HEK293 (cell line): ENCODE results near the gene LUZP2.

Experiments
- CTCF ChIA-PET: fragments of 350-600 bp; formaldehyde crosslinking; extraction: SDS; loops from one replicate; lab custom pipeline; 2021; ENCODE audit warnings: antibody characterized with exemption; lab: Yijun Ruan, JAX
- POLR2A ChIA-PET: fragments of 300-600 bp; formaldehyde crosslinking; extraction: SDS; loops from one replicate; lab custom pipeline; 2020; ENCODE audit warnings: antibody characterized with exemption, inconsistent platforms; lab: Yijun Ruan, JAX
- H3K27ac ChIP-seq: fragments of 200-500 bp; sonication (Bioruptor generic); 2 replicates; pipeline ENCODE4 v1.5.1; 2014; ENCODE audit warnings: low read depth, low read length, control low read depth, inconsistent platforms; ENCODE audit errors: extremely low read depth
- H3K36me3 ChIP-seq, 2 experiments: fragments of 200-500 bp in 1 of 2; sonication (Bioruptor generic) in 1 of 2; 1 replicate in 1 of 2; 2 replicates in 1 of 2; pipeline ENCODE4 v1.5.1; 2014 to 2017; ENCODE audit warnings: inconsistent platforms in 2 of 2, low read length in 2 of 2; ENCODE audit not compliant: control insufficient read depth in 2 of 2, insufficient read depth in 1 of 2
- H3K4me1 ChIP-seq: fragments of 200-500 bp; sonication (Bioruptor generic); 2 replicates; pipeline ENCODE4 v1.5.1; 2014; ENCODE audit warnings: mild to moderate bottlenecking, low read length, inconsistent platforms; ENCODE audit not compliant: control insufficient read depth, insufficient read depth
- H3K4me3 ChIP-seq: 2 replicates; pipeline ENCODE4 v1.5.1; 2011; ENCODE audit warnings: low read depth, mild to moderate bottlenecking, control low read depth, low read length, moderate library complexity
- H3K9me3 ChIP-seq: fragments of 200-500 bp; sonication (Bioruptor generic); 2 replicates; pipeline ENCODE4 v1.5.1; 2014; ENCODE audit warnings: low read depth, low read length, inconsistent platforms; ENCODE audit not compliant: control insufficient read depth, insufficient read depth
- MEIS1 ChIP-seq: sonication (generic); formaldehyde crosslinking; IDR thresholded peaks from 2 replicates; pipeline ENCODE4 v1.8.1; 2022; ENCODE audit warnings: missing genetic modification reagents, mild to moderate bottlenecking, borderline replicate concordance
- PATZ1 ChIP-seq: fragments of 450-650 bp; formaldehyde crosslinking; IDR thresholded peaks from 2 replicates; pipeline ENCODE4 v1.5.1; 2016; ENCODE audit warnings: missing biosample characterization, missing genetic modification characterization
- PRDM10 ChIP-seq: fragments of 450-650 bp; formaldehyde crosslinking; IDR thresholded peaks from 2 replicates; pipeline ENCODE4 v1.5.1; 2016; ENCODE audit warnings: missing biosample characterization, missing genetic modification characterization
- ZBTB10 ChIP-seq: fragments of 450-650 bp; formaldehyde crosslinking; IDR thresholded peaks from 2 replicates; pipeline ENCODE4 v1.5.1; 2016; ENCODE audit warnings: missing biosample characterization, missing genetic modification characterization
- ZBTB11 ChIP-seq: fragments of 450-650 bp; formaldehyde crosslinking; conservative IDR thresholded peaks from 2 replicates; pipeline ENCODE4 v1.5.1; 2016; ENCODE audit warnings: low read depth, missing biosample characterization, missing genetic modification characterization
- ZNF10 ChIP-seq: fragments of 450-650 bp; formaldehyde crosslinking; IDR thresholded peaks from 2 replicates; pipeline ENCODE4 v1.5.1; 2017; ENCODE audit warnings: missing biosample characterization, missing genetic modification characterization
- ZNF146 ChIP-seq: fragments of 450-650 bp; formaldehyde crosslinking; IDR thresholded peaks from 2 replicates; pipeline ENCODE4 v1.5.1; 2016; ENCODE audit warnings: missing biosample characterization, missing genetic modification characterization
- ZNF148 ChIP-seq: fragments of 450-650 bp; formaldehyde crosslinking; IDR thresholded peaks from 2 replicates; pipeline ENCODE4 v1.5.0; 2017; ENCODE audit warnings: missing biosample characterization, missing genetic modification characterization, borderline replicate concordance
- ZNF280D ChIP-seq: fragments of 450-650 bp; formaldehyde crosslinking; IDR thresholded peaks from 2 replicates; pipeline ENCODE4 v1.5.1; 2016; ENCODE audit warnings: missing biosample characterization, missing genetic modification characterization
- ZNF292 ChIP-seq: fragments of 450-650 bp; formaldehyde crosslinking; IDR thresholded peaks from 2 replicates; pipeline ENCODE4 v1.5.1; 2016; ENCODE audit warnings: low read depth, missing biosample characterization, missing genetic modification characterization, borderline replicate concordance
- ZNF302 ChIP-seq: fragments of 450-650 bp; formaldehyde crosslinking; IDR thresholded peaks from 2 replicates; pipeline ENCODE4 v1.5.1; 2016; ENCODE audit warnings: missing biosample characterization, missing genetic modification characterization, low read depth
- ZNF544 ChIP-seq: fragments of 450-650 bp; formaldehyde crosslinking; IDR thresholded peaks from 2 replicates; pipeline ENCODE4 v1.5.0; 2017; ENCODE audit warnings: missing biosample characterization, missing genetic modification characterization
- ZNF629 ChIP-seq: fragments of 450-650 bp; formaldehyde crosslinking; IDR thresholded peaks from 2 replicates; pipeline ENCODE4 v1.5.1; 2017; ENCODE audit warnings: missing biosample characterization, missing genetic modification characterization
- ZNF658 ChIP-seq: fragments of 450-650 bp; formaldehyde crosslinking; IDR thresholded peaks from 2 replicates; pipeline ENCODE4; 2016; ENCODE audit warnings: missing biosample characterization, missing genetic modification characterization
- ZNF660 ChIP-seq: fragments of 450-650 bp; IDR thresholded peaks from 2 replicates; pipeline ENCODE4 v1.5.1; 2018; ENCODE audit warnings: missing biosample characterization, mild to moderate bottlenecking, missing genetic modification characterization
- ZNF777 ChIP-seq: fragments of 450-650 bp; formaldehyde crosslinking; IDR thresholded peaks from 2 replicates; pipeline ENCODE4 v1.5.1; 2017; ENCODE audit warnings: missing biosample characterization, missing genetic modification characterization, borderline replicate concordance
- ZNF830 ChIP-seq: fragments of 450-650 bp; IDR thresholded peaks from 2 replicates; pipeline ENCODE4 v1.5.0; 2018; ENCODE audit warnings: missing biosample characterization, missing genetic modification characterization, low read depth, mild to moderate bottlenecking, moderate library complexity
- ZSCAN23 ChIP-seq: fragments of 450-650 bp; formaldehyde crosslinking; IDR thresholded peaks from 2 replicates; pipeline ENCODE4 v1.5.1; 2016; ENCODE audit warnings: missing biosample characterization, missing genetic modification characterization

Gene LUZP2

GRCh38 chr11:24687531-24688147 is 190.8 kb downstream of the LUZP2 start (continued):
- TF ChIP-seq PRDM10 (tag by site-specific recombination) (no peak), ZNF292 (tag by site-specific recombination) (no peak), ZNF148 (tag by site-specific recombination) (no peak), ZSCAN23 (tag by site-specific recombination) (no peak)

- Histone ChIP-seq H3K27ac (no peak overlapping the region), H3K4me3 (no peak overlapping the region), H3K36me3 (no peaks in the 10 kb centered on the region), H3K4me1 (no peaks in the 10 kb centered on the region), H3K9me3 (no peaks in the 10 kb centered on the region)
- ChIA-PET POLR2A (no interaction called here), CTCF (no interaction called here)
- TF ChIP-seq ZBTB11 (tag by site-specific recombination) (no peak), ZNF544 (tag by site-specific recombination) (no peak), PATZ1 (tag by site-specific recombination) (no peak), MEIS1 (CRISPR knock-in tag) (no peak), ZNF280D (tag by site-specific recombination) (no peak), ZNF658 (tag by site-specific recombination) (no peak), ZNF629 (no peak), ZNF830 (tag by site-specific recombination) (no peak), ZNF10 (tag by site-specific recombination) (no peak), ZNF660 (tag by site-specific recombination) (no peak), ZBTB10 (no peak), ZNF777 (tag by site-specific recombination) (no peak), ZNF146 (no peak), ZNF302 (tag by site-specific recombination) (no peak)
Measured at GRCh38 chr11:24688981-24689380, 192.1 kb downstream of the LUZP2 start.
